ENCODE measurements around the gene NECTIN1. TPM values are rescaled to one million over a fixed set of nuclear protein-coding genes. Genes with fewer than 3 reads are reported as not detected.
A peak's percentile ranks its signal among the peaks of the same experiment; 100 is the strongest.

NECTIN1 gene
- total RNA-seq, 2 experiments from 2014 or later = 1.6 to 1.7 TPM

GRCh38 chr11:119641983-119642745, 86.8 kb downstream of the NECTIN1 start:
- CTCF ChIA-PET = interaction anchor here (0.6 to 1.5 kb wide), 7 partner anchors 9 to 646 kb away, joined by 3 to 5 read pairs (median 3); no protein-coding TSS in a partner anchor
- H3K9me3 Mint-ChIP-seq (ENCODE audit: low read depth) = no peaks in the 10 kb centered on the region
- no peaks in the 10 kb centered on the region for H3K36me3 Mint-ChIP-seq (ENCODE audit: low read depth)
- no peak overlapping the region for H3K4me3 Mint-ChIP-seq
- no peak for ATAC-seq
- intact Hi-C loops (cut with DNase I, micrococcal nuclease) = loop anchor here in 1 of 2 experiments (1.0 kb wide), 2 partner anchors 87 to 466 kb away; partner anchors contain the start of gene NECTIN1
- no peaks in the 10 kb centered on the region for H3K4me1 Mint-ChIP-seq
- H3K27me3 Mint-ChIP-seq = peaks cover 6% of the 10 kb centered on the region
- POLR2A ChIA-PET = no interaction called here
- peak; percentile 28 for DNase-seq
- no peak overlapping the region for H3K27ac Mint-ChIP-seq

DNA sequence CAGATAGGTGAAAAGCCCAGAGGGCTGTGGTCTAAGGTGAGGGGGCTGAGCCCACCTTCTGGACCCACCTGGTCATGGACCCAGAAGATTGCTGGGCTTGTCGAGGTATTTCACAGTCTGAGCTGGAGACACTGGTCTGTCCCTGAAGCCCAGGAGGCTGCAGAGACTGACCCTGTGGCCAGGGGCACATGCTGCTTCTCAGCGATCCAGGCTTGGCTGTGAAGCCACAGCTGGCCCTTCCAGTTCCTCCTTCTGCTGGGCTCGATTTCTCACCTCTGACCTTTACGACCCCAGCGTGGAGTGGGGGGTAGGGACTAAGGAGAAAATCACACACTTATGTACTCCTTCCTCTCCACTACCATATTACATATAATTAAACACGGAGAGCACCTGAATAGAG, 88.5 kb downstream of the NECTIN1 start:
- intact Hi-C loops (cut with DNase I, micrococcal nuclease) = no loop called here
- no peak overlapping the region for H3K27ac Mint-ChIP-seq
- peaks cover 6% of the 10 kb centered on the region for H3K27me3 Mint-ChIP-seq
- H3K4me3 Mint-ChIP-seq = no peak overlapping the region
- ChIA-PET POLR2A (no interaction called here), CTCF (no interaction called here)
- ATAC-seq (no peak), DNase-seq (no peak)
- H3K9me3 Mint-ChIP-seq (ENCODE audit: low read depth) = no peaks in the 10 kb centered on the region
- H3K4me1 Mint-ChIP-seq = no peaks in the 10 kb centered on the region
- no peaks in the 10 kb centered on the region for H3K36me3 Mint-ChIP-seq (ENCODE audit: low read depth)

- no peaks in the 10 kb centered on the region for H3K36me3 Mint-ChIP-seq (ENCODE audit: low read depth)
- H3K4me1 Mint-ChIP-seq = no peaks in the 10 kb centered on the region
- peaks cover 6% of the 10 kb centered on the region for H3K27me3 Mint-ChIP-seq
- no peak overlapping the region for H3K4me3 Mint-ChIP-seq
- no peak for ATAC-seq
- H3K9me3 Mint-ChIP-seq (ENCODE audit: low read depth) = no peaks in the 10 kb centered on the region
- DNase-seq = no peak
- POLR2A ChIA-PET = no interaction called here
- no peak overlapping the region for H3K27ac Mint-ChIP-seq
- CTCF ChIA-PET = no interaction called here
- intact Hi-C loops (cut with DNase I, micrococcal nuclease) = no loop called here
These were observed 89.3 kb downstream of the NECTIN1 start for GRCh38 chr11:119639642-119640205.

- POLR2A ChIA-PET = interaction anchor here (0.8 kb wide), 1 partner anchor 90 kb away, joined by 3 read pairs; the partner anchor contains the start of gene NECTIN1
- ATAC-seq (no peak), DNase-seq (no peak)
- H3K4me3 Mint-ChIP-seq = no peak overlapping the region
- no peaks in the 10 kb centered on the region for H3K4me1 Mint-ChIP-seq
- CTCF ChIA-PET = interaction anchor here (1.2 kb wide), 1 partner anchor 15 kb away, joined by 3 read pairs; no protein-coding TSS in a partner anchor
- H3K27me3 Mint-ChIP-seq = peaks cover 6% of the 10 kb centered on the region
- H3K36me3 Mint-ChIP-seq (ENCODE audit: low read depth) = no peaks in the 10 kb centered on the region
- no peak overlapping the region for H3K27ac Mint-ChIP-seq
- intact Hi-C loops (cut with DNase I, micrococcal nuclease) = no loop called here
- no peaks in the 10 kb centered on the region for H3K9me3 Mint-ChIP-seq (ENCODE audit: low read depth)
These were observed 90.1 kb downstream of the NECTIN1 start for GRCh38 chr11:119638851-119639250.

DNA sequence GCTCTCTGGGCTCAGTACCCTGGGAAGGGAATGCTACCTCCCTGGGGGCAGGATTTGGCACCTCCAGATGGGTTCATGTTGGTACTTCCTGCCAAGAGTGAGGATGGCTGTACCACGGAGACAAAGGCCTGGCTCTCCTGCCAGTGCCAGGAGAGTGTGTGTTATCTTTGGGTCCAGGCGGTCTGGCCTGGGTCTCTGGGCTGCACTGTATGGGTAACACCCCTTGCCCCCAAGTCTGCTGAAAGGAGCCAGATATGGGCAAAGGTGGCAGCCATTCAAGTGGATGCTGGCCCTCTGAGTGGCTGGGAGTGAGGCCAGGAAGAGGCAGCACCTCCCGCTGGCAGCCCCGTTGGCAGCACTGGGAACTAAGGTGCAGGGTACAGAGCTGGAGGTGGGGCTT, 91.5 kb downstream of the NECTIN1 start:
- Mint-ChIP-seq H3K27me3 (peaks cover 3% of the 10 kb centered on the region), H3K27ac (no peak overlapping the region), H3K9me3 (ENCODE audit: low read depth) (no peaks in the 10 kb centered on the region), H3K4me3 (no peak overlapping the region), H3K36me3 (ENCODE audit: low read depth) (no peaks in the 10 kb centered on the region), H3K4me1 (no peaks in the 10 kb centered on the region)
- intact Hi-C loops (cut with DNase I, micrococcal nuclease) = no loop called here
- CTCF ChIA-PET = no interaction called here
- POLR2A ChIA-PET = interaction anchor here (0.7 kb wide), 1 partner anchor 1971 kb away, joined by 3 read pairs; no protein-coding TSS in a partner anchor
- ATAC-seq (no peak), DNase-seq (no peak)

DNA sequence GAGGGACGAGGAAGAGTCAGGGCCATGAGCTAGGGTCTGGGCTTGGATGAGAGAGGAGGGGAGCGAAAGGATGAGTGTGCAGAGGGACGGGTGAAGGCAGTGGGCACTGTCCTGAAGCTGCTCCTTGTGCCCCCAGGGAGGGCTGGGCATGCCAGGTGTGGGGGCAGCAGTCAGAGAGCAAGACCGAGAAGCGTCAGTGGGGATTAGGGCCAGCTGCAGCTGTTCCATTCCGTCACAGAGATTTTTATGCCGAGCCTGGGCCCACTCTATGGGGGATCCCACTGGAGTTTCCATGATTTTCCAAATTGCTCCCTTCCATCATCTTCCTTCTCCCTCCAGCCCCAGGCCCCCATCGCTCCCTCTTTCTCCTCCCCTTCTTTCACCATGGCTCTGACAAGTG, 93.2 kb downstream of the NECTIN1 start:
- Mint-ChIP-seq H3K4me1 (no peaks in the 10 kb centered on the region), H3K27ac (no peak overlapping the region), H3K9me3 (ENCODE audit: low read depth) (no peaks in the 10 kb centered on the region), H3K4me3 (no peak overlapping the region), H3K27me3 (peaks cover 1% of the 10 kb centered on the region), H3K36me3 (ENCODE audit: low read depth) (no peaks in the 10 kb centered on the region)
- CTCF ChIA-PET = no interaction called here
- POLR2A ChIA-PET = no interaction called here
- intact Hi-C loops (cut with DNase I, micrococcal nuclease) = no loop called here
- DNase-seq (no peak), ATAC-seq (no peak)

- intact Hi-C loops (cut with DNase I, micrococcal nuclease) = no loop called here
- H3K4me3 Mint-ChIP-seq = no peak overlapping the region
- H3K9me3 Mint-ChIP-seq (ENCODE audit: low read depth) = no peaks in the 10 kb centered on the region
- ChIA-PET CTCF (no interaction called here), POLR2A (no interaction called here)
- ATAC-seq (no peak), DNase-seq (no peak)
- no peaks in the 10 kb centered on the region for H3K4me1 Mint-ChIP-seq
- no peaks in the 10 kb centered on the region for H3K36me3 Mint-ChIP-seq (ENCODE audit: low read depth)
- H3K27ac Mint-ChIP-seq = no peak overlapping the region
- peaks cover 1% of the 10 kb centered on the region for H3K27me3 Mint-ChIP-seq
These were observed 93.8 kb downstream of the NECTIN1 start for GRCh38 chr11:119635041-119635740.

DNA sequence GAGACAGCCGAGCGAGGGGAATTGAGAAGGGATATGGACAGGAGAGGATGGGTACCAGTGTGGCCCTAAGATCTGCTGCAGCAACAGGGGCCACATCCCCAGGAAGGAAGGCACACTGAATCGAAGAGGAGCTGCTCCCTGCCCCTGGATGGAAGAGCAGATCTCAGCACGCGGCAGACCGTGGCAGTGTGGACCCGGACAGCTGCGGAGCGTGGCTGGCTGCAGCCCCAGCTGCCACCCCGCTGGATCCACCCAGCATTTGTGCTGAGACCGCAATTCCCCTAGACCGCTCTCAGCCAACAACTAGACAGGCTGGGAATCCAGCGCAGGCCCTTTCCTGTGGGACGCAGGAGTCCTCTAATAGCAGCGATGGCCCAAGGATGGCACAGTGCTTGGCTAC, 94.7 kb downstream of the NECTIN1 start:
- ChIA-PET POLR2A (no interaction called here), CTCF (no interaction called here)
- Mint-ChIP-seq H3K4me1 (no peaks in the 10 kb centered on the region), H3K36me3 (ENCODE audit: low read depth) (no peaks in the 10 kb centered on the region), H3K27me3 (peaks cover under 1% of the 10 kb centered on the region), H3K4me3 (no peak overlapping the region), H3K9me3 (ENCODE audit: low read depth) (no peaks in the 10 kb centered on the region), H3K27ac (no peak overlapping the region)
- no peak for ATAC-seq
- intact Hi-C loops (cut with DNase I, micrococcal nuclease) = no loop called here
- no peak for DNase-seq

- ATAC-seq (no peak), DNase-seq (no peak)
- Mint-ChIP-seq H3K27ac (no peak overlapping the region), H3K27me3 (peaks cover 9% of the 10 kb centered on the region), H3K4me3 (no peak overlapping the region), H3K4me1 (no peaks in the 10 kb centered on the region), H3K36me3 (ENCODE audit: low read depth) (no peaks in the 10 kb centered on the region), H3K9me3 (ENCODE audit: low read depth) (no peaks in the 10 kb centered on the region)
- CTCF ChIA-PET = interaction anchor here (0.6 to 1.2 kb wide), 5 partner anchors 8 to 99 kb away, joined by 3 to 4 read pairs (median 3); partner anchors contain the start of gene NECTIN1
- POLR2A ChIA-PET = no interaction called here
- intact Hi-C loops (cut with DNase I, micrococcal nuclease) = no loop called here
These were observed 99.0 kb downstream of the NECTIN1 start for GRCh38 chr11:119629834-119630624.

DNA sequence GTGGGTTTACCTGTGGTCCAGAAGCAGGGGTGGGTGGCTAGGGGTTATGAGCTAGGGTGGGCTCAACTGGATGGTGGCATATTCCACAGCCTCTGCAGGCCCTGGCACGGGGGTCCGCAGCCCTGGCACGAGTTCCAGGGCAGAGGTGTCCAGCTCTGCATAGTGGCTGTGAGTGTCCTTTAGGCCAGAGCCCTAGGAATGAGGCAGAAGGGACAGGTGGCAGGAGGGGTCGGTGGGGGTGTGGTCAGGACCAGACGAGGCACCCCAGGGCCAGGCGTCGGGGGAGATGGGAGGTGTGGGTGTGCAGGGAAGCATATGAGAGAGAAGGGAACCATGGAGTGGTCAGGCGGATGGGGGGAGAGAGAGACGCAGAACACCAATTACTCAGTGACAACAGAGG, 99.9 kb downstream of the NECTIN1 start:
- intact Hi-C loops (cut with DNase I, micrococcal nuclease) = no loop called here
- Mint-ChIP-seq H3K36me3 (ENCODE audit: low read depth) (no peaks in the 10 kb centered on the region), H3K4me3 (no peak overlapping the region), H3K27me3 (peaks cover 9% of the 10 kb centered on the region), H3K4me1 (no peaks in the 10 kb centered on the region), H3K9me3 (ENCODE audit: low read depth) (no peaks in the 10 kb centered on the region), H3K27ac (no peak overlapping the region)
- POLR2A ChIA-PET = no interaction called here
- CTCF ChIA-PET = no interaction called here
- DNase-seq = no peak
- no peak for ATAC-seq

GRCh38 chr11:119627286-119627685, 101.7 kb downstream of the NECTIN1 start:
- intact Hi-C loops (cut with DNase I, micrococcal nuclease) = no loop called here
- Mint-ChIP-seq H3K4me3 (no peak overlapping the region), H3K9me3 (ENCODE audit: low read depth) (no peaks in the 10 kb centered on the region), H3K27ac (no peak overlapping the region), H3K36me3 (ENCODE audit: low read depth) (no peaks in the 10 kb centered on the region), H3K27me3 (peaks cover 9% of the 10 kb centered on the region), H3K4me1 (no peaks in the 10 kb centered on the region)
- ATAC-seq = no peak
- POLR2A ChIA-PET = no interaction called here
- DNase-seq = no peak
- CTCF ChIA-PET = interaction anchor here (0.6 kb wide), 1 partner anchor 169 kb away, joined by 3 read pairs; no protein-coding TSS in a partner anchor
